GM19463 (cell line): Measurements from ENCODE around the gene CENPN.

Experiments used
- ATAC-seq: cut with Tn5 transposase; IDR thresholded peaks from one replicate; pipeline ENCODE4 v1.9.1; 2021; ENCODE audit warnings: mild to moderate bottlenecking, moderate library complexity; ENCODE audit not compliant: unreplicated experiment

Gene CENPN

GRCh38 chr16:81077076-81077940 is 70.3 kb downstream of the CENPN start, which contains the start of gene C16orf46:
Gene C16orf46 (minus strand): TSS chr16:81077238. CDS start chr16:81063955, 13,283 bp downstream.
- peak; percentile 93 for ATAC-seq

GRCh38 chr16:81080233-81080632 is 73.2 kb downstream of the CENPN start:
- no peak for ATAC-seq

- ATAC-seq, result no peak
Observed at GRCh38 chr16:81081014-81081413, 74.0 kb downstream of the CENPN start.
